Measurements from ENCODE around the gene GINS3.

Gene GINS3

DNA sequence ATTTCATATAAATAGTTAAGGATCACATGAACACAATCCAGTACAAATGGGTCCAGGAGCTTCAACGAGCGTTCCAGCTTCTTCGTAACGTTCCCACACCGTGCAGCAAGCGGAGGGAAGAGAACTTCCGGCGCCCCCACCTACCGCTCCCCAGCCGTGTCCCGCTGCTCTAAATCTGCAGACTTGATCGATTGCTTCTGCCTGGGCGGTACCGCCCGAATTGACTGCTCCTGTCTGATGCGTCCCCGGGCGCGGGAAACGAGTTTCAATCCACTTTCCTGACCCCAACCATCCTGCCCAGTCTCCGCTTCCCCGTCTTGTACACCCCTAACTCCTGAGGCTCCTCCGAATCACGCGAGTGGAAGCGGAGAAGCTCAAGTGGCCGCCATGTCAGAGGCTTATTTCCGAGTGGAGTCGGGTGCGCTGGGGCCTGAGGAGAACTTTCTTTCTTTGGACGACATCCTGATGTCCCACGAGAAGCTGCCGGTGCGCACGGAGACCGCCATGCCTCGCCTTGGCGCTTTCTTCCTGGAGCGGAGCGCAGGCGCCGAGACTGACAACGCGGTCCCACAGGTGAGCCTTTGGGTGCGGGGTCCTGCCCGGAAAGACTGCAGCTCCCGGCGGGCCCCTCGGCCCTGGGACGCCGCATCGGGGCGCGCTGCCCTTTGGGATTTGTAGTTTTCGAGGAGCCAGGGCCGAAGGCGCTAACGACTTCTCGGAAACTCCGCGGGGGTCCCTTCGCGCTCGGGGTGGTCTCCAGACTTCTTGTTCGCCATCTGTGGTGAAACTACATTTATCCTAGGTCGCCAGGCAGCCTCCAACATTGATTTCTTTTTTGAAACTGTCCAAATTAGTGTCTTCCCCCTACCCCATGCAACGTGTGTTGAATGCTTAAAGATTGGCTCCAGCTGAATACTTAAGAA lies at the start of gene GINS3:
Gene GINS3, plus strand, starts transcription at position 257 of the 923 bp plus-strand sequence. Its CDS starts 131 bp downstream, at position 388.
- FAIRE-seq = no peak

DNA sequence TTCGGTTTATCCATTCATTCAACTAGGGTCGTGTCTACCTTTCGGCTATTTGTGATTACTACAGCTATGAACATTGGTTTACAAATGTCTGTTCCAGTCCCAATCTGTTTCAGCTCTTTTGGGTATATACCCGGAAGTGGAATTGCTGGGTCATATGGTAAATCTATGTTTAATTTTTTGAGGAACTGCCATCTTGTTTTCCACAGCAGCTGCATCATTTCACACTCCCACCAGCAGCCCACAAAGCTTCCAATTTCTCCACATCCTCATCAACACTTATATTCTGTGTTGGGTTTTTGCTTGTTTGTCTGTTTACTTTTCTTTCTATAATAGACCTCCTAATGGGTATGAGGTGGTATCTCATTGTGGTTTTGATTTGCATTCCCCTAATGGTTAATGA lies 48.7 kb upstream of the GINS3 start:
- no peak for FAIRE-seq

DNA sequence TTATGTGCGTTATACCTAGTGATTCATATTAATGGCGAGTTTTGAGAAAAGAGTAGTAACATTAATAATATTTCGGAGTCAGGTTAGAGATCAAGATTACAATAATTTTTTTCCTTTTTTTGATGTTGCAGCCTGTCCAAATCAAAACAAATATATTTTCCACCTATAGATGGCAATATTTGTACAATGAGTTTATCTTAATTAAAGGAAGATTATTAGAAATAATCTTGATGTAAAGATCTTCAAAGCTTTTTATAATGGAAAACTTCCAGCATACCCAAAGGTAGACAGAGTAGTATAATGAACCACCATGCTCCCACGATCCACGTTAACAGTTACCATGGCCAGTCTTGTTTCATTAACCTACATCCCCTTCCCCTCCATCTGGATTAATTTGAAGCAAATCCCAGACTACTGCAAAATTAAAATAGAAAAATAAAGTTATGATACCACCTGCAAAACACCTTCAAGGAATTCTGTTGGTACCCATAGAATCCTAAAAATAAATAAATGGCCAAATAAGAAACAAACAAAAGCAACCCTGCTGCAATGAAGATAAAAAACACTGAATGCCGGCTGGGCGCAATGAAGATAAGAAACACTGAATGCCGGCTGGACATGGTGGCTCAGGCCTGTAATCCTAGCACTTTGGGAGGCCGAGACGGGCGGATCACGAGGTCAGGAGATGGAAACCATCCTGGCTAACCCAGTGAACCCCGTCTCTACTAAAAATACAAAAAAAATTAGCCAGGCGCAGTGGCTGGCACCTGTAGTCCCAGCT lies 46.5 kb upstream of the GINS3 start:
- FAIRE-seq = peak; percentile 52

DNA sequence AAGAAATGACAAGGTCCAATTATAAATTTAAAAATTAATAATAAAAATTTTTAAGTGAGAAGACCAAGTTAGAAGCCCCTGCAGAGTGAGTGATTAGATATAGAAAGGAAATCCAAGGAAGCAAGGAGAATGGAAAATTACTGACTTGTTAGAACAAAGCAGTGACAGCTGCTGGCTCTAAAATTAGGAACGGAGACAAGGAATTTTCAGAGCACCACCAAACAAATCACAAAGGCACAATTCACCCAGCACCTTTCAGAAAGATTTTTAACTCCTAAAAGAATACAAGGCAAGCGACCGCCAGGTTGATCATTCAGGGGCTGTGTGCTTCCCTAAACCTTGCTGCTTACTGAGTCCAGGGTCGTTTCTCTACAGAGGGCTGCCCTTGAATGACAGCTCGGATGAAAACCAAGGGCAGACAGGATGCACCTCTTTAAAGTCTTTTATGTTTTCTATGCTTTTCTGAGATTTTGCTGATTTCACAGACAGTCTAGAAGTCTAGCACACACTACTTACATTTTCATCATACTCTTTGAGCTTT lies 45.4 kb upstream of the GINS3 start:
- no peak for FAIRE-seq

DNA sequence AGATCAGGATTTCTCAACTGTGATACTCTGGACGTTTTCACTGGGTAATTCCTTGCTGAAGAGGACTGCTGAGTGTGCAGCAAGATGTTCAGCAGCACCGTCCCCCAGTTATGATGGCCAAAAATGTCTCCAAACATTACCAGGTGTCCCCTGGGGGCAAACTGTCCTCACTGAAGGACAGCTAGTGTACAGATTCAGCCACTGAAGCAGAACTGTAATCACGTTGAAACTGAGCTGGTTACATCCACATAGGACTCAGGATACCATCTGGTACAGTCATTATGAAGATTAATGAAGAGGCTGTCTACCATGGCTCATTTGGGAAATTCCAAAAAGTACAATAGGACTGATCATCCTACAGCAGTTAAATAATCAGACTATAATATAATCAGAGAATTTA lies 43.3 kb upstream of the GINS3 start:
- FAIRE-seq = no peak

DNA sequence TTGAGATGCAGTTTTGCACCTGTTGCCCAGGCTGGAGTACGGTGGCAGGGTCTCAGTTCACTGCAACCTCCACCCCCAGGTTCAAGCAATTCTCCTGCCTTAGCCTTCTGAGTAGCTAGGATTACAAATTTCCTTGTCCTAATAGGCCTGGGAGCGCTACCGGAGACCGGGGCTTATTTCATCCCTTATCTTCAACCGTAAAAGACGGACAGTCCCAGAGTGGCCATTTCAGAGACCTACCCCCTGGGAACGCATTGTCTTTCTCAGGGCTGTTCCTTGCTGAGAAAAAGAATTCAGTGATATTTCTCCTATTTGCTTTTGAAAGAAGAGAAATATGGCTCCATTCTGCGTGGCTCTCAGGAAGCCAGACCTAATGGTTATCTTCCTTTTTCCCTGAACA lies 39.6 kb upstream of the GINS3 start:
- FAIRE-seq = no peak

DNA sequence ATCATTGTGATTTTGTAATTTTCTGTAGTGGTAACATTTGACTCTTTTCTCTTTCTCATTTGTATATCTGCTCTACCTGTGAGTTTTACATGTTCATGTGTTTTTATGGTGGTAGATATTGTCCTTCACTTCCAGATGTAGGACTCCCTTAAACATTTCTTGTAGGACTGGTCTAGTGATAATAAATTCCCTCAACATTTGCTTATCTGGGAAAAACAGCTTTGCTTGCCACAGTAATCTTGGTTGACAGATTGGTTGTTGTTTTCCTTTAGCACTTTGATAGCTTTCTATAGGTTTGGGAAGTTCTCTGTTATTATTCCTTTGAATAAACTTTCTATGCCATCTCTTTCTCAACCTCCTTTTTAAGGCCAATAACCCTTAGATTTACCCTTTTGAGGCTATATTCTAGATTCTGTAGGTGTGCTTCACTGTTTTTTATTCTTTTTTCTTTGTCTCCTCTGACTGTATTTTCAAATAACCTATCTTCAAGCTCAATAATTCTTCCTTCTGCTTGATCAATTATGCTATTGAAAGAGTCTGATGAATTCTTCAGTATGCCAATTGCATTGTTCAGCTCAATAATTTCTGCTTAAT lies 32.1 kb upstream of the GINS3 start:
- no peak for FAIRE-seq

DNA sequence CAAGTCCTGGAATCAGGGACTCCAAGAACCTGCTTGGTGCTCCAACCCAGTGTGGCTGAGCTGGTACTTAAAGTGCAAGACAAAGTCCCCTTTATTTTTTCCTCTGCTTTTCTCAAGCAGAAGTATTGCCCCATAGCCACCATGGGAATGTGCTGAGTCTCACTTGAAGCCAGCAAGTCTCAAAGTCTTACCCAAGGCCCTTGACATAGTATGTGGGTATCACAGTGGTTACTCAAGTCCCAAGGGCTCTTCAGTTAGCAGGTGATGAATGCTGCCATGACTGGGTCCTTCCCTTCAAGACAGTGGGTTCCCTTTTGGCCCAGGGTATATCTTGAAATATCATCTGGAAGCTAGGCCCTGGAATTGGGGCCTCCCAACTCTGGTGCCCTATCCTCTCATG lies 30.5 kb upstream of the GINS3 start:
- no peak for FAIRE-seq

DNA sequence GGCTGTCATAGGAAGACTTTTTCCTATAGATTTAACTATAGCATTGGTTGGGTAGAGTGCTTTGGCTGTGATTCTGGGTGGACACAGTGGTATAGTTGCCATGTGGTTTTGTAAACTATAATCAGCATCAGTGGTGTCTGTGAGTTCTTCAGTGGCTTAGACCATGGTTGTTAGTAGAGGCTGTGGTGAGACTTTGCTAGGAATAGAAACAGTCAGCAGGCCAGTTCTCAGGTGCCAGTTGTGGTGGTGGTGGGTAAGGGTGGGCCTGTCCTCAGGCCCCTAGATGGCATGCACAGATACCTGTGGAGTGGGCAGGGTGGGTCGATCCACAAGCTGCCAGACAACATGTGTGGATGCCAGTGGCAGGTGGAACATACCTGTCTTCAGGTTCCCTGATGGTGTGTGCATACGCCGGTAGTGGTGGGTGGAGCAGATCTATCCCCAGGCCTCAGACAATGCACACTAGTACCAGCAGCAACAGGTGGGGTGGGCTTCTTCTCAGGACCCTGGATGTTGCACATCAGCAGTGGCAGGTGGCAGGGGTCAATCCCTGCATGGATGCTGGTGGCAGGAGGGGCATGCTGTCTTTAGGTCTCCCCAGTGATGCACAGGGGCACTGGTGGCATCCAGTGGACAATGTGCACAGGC lies 28.4 kb upstream of the GINS3 start:
- FAIRE-seq = no peak

DNA sequence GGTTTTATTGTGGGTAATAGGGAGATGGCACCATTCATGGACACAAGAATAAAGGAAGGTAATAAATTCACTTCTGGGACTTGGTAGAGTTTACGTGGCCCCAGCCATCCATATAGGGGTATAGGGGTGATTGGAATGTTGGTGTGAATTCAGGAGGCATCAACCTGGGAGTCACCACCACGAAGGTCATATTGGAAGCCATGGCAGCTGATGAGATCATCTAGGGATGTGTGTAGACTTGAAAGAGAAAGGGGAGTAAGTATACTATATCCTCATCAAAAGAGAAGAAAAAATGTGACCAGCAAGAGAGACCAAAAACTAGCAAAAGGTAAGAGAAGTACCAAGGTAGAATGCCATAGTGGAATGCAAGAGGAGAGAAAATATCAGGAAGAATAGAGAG lies 26.6 kb upstream of the GINS3 start:
- no peak for FAIRE-seq

DNA sequence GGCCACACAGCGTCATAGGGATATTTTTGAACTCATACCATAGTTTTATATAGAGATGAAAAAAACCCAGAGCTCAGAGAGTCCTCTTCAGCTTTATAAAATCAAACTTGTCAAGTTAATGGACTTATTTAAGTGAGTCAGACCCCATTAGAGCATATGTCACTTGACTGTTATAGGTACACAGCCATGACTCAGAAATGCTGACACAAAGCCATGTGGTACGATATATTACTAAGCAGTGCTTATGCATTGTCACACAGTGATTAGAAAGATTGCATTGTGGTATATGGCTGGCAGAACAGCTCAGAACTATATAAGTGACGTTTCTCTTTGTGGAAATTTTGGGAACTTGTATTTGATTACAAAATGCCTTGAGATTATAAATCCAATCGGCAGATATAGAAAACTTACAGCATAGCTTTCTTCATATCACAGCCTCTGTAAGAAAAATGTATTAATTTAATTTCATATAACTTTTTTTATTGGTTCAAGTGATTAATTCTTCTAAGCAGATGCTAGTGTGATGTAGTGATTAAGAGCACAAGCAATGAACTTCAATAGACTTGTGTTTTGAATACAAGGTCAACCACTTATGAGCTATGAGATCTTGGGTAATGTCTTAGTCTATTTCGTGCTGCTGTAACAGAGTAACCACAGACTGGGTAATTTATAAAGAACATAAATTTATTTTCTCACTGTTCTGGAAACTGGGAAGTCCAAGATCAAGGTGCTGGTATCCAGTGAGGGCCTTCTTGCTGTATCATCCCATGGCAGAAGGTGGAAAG lies 25.8 kb upstream of the GINS3 start:
- FAIRE-seq = no peak

DNA sequence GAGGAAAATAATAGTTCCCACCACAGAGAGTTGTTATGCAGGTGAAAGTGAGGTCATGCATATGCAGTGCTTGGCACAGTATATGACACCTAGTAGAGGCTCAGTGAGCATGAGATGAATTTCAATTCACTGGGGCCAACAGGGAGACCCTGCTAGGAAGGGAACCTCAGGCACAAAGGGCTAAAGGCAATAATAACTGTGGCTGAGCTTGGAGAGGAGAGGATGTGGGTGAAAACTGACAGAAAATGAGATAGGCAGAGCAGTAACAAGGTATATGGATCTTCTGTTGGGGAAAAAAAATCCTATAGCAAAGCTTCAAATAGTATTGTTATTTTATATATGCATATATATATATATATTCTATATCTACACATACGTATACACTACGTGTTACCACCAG lies 25.0 kb upstream of the GINS3 start:
- no peak for FAIRE-seq

DNA sequence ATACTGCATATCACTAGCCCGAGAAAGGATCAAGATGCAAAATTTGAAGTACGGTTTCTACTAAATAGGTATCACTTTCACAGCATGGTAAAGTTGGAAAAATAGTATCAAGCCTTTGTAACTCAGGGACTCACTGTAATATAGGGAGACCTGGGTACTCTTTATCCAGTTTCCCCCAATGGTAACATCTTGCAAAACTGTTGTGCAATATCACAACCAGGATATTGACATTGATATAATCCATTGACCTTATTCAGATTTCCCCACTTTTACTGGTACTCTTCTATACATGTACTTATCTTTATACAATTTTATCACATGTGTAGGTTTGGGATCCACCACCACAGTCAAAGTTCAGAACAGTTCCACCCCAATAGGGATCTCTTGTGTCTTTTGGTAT lies 20.4 kb upstream of the GINS3 start:
- FAIRE-seq = no peak

DNA sequence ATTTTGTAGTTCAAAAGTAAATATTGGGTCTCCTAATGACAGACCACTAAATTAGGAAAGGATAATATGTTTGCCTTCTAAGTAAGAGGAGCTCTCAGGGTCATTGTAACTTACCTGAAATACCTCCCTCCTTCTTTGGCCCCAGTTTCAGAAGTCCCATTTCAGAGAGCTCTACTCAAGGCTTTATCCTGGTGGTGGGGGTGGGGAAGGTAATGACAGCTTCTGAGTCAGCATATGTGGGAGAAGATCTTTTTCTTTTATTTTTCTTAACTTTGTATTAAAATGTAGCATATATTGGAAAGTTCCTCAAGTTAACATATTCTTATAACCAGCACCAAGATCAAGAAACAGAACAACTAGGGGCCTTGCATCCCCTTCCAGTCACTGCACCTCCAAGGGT lies 16.9 kb upstream of the GINS3 start:
- no peak for FAIRE-seq

DNA sequence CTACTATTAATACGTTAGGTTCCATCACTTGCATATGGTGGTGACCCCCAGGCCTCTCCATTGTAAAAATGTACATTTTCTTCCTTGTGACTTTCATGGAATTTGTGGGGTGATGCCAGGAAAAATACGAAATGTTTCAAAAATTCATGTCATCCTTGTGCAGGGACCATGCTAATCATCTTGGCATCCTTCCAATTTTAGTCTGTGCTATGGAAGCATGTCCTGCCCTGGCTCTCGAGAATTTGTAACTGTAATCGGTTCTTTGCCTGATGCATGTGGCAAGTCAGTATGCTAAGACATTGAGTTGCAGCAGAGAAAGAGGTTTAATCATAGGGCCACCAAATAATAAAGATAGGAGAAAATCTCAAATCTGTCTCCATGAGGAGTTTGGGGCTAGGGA lies 14.3 kb upstream of the GINS3 start:
- no peak for FAIRE-seq

DNA sequence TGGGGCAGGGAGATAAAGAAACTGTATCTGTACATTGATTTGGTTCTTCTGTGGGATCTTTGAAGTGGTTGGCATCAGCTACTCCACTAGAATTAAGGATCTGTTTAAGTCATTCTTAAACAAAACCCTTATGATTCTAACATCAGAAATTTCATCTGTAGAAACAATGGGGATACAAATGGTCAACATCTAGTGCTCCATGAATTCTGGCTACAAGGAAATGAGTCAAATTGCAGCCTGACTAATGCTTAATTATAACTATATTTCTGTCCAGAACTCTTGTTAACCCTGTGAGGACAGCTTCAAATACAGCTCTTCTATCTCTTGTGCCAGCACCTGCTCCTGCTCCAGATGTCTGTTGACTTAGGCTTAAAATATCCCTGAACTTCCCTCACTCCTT lies 13.9 kb upstream of the GINS3 start:
- FAIRE-seq = no peak

DNA sequence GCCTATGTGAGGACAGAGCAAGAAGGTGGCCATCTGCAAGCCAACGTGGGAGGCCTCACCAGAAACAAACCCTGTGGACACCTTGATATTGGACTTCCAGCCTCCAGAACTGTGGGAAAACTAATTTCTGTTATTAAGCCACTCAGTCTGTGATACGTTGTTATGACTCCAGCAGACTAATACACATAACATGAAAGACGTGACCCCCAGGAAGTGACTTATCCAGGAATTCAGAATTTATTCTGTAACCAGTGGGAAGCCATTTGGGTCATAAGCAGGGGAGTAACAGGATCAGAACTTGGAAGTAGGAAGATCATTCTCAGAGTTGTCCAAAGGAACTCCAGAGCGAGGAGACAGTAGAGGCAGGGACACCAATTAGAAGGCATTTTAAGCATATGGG lies 12.5 kb upstream of the GINS3 start:
- no peak for FAIRE-seq

DNA sequence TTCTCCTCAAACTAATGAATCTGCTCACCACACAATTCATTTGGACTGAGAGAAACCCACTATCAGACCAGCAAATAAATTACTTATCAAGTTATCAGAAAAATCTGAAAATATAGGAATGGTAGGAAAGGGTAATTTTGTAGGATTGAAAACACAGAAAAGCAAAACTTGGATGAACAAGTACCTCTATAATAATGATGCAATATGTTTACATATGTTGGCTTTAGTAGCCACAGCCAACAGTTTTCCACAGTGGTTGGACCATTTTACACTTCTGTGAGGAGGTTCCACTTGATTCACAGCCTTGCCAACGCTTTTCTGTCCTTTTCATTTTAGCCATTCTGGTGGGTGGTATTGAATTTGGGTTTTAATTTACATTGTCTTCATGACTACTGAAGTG lies 10.6 kb upstream of the GINS3 start:
- FAIRE-seq = no peak

DNA sequence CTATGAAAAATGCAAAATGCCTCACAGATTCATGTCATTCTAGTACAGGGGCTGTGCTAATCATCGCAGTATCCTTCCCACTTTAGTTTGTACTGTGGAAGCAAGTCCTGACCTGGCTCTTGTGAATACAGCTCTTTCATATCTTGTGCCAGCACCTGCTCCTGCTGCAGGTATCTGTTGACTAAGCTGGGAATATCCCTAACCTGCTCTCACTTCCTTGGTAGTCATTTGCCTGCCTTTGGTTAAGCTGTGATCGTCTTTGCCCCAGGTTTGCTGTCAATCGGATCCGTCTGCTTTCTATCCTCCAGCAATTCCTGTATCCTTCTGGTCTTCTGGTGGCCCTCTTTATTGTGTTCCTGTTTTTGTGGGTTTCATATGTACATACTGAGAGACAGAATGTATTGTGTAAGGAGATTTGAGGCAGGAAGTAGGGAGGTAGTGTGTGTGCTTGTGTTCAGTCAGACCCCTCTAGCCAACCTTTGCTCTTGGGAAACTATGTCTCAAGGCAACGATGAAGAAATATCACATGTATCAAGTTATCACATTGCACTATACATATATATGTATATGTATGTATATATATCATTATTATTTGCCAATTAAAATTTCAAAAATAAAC lies 7.7 kb upstream of the GINS3 start:
- no peak for FAIRE-seq

DNA sequence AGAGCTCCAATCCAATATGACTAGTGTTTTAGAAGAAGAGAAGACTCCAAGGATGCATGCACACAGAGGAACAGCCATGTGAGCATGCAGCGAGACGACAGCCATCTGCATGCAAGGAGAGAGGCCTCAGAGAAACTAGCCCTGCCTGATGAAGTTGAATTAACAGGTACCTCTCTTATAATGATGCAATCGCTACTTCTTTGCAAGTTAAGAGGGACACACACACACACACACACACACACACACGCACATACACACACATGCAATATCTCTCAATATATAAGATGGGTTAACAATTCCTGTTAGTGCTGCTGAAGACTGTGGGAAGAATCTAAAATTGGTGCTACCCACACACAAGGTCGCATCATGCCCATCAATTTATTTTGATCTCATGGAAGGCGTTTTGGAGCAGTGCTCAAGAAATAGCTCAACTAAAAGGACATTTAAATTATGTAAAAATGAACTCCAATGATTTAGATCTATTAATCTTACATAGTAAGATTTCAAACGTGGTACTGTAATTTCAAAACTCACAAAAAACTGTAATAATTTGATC lies 7.0 kb upstream of the GINS3 start:
- no peak for FAIRE-seq

DNA sequence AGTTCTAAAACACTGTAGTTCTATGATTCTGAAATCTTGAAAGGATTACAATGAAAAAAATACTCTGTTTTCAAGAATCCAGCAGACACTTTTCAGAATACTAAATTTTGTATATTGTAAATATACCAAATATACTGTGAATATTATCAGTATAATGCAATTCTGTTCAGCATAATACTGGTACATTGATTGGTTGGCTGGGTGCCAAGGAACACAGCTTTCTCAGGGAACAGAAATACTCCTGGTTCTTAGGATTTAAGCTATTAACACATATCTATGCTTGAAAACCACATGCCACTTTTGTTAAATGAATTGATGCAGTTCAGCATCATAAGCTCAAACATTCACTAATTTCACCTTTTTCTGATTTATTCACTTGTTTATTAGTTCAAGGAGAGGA lies 2.5 kb upstream of the GINS3 start:
- no peak for FAIRE-seq

Data from TTC549 (cell line).